HepG2 (cell line): ENCODE data around the gene SNAPC4. TPM values are rescaled to one million over a fixed set of nuclear protein-coding genes. Genes with fewer than 3 reads are reported as not detected.

Experiments
- AKAP8 ChIP-seq: sonication (generic); formaldehyde crosslinking; IDR thresholded peaks from 2 replicates; pipeline ENCODE4 v1.5.1; 2020; ENCODE audit warnings: mild to moderate bottlenecking, missing genetic modification reagents
- ATF4 ChIP-seq, 2 experiments: fragments of 450-650 bp in 1 of 2; sonication (generic) in 1 of 2; formaldehyde crosslinking; IDR thresholded peaks; 2 replicates each; pipeline versions ENCODE4 v1.5.0 to v1.8.0; 2020 to 2022; ENCODE audit warnings: mild to moderate bottlenecking in 1 of 2, missing genetic modification reagents in 1 of 2
- CCDC6 ChIP-seq: sonication (generic); formaldehyde crosslinking; IDR thresholded peaks from 2 replicates; pipeline ENCODE4 v1.8.1; 2022; ENCODE audit warnings: mild to moderate bottlenecking, missing genetic modification reagents, moderate library complexity
- CREM ChIP-seq, 2 experiments: sonication (generic) in 1 of 2; formaldehyde crosslinking in 1 of 2; IDR thresholded peaks; 2 replicates each; pipeline versions ENCODE4 v1.4.0 to v1.6.1; 2016 to 2020; ENCODE audit warnings: antibody characterized with exemption in 1 of 2, mild to moderate bottlenecking in 1 of 2, missing genetic modification reagents in 1 of 2
- FIP1L1 ChIP-seq: fragments of 200-400 bp; formaldehyde crosslinking; IDR thresholded peaks from 2 replicates; pipeline ENCODE4 v1.6.1; 2018; ENCODE audit warnings: low read depth, mild to moderate bottlenecking, low read length, moderate library complexity, borderline replicate concordance; ENCODE audit not compliant: insufficient read depth
- HNRNPH1 ChIP-seq: fragments of 200-400 bp; formaldehyde crosslinking; optimal IDR thresholded peaks from 2 replicates; pipeline ENCODE3; 2017; ENCODE audit warnings: mild to moderate bottlenecking, low read depth, low read length
- KLF15 ChIP-seq: sonication (generic); formaldehyde crosslinking; IDR thresholded peaks from 2 replicates; pipeline ENCODE4 v1.8.1; 2023; ENCODE audit warnings: borderline replicate concordance, mild to moderate bottlenecking, inconsistent platforms, missing genetic modification reagents, mixed read lengths
- MAFK ChIP-seq, 2 experiments: IDR thresholded peaks in 1 of 2; conservative IDR thresholded peaks in 1 of 2; 2 replicates each; pipeline ENCODE4 v1.6.1; 2011; ENCODE audit warnings: improper control_type of control experiment in 2 of 2, low read length in 2 of 2
- MNT ChIP-seq: fragments of 450-650 bp; IDR thresholded peaks from 2 replicates; pipeline ENCODE4 v1.6.1; 2016
- NRL ChIP-seq: sonication (generic); formaldehyde crosslinking; IDR thresholded peaks from 2 replicates; pipeline ENCODE4 v1.5.0; 2020; ENCODE audit warnings: missing genetic modification reagents, mild to moderate bottlenecking, moderate library complexity, borderline replicate concordance
- PHB2 ChIP-seq: fragments of 450-650 bp; IDR thresholded peaks from 2 replicates; pipeline ENCODE4 v1.6.1; 2018; ENCODE audit not compliant: partially characterized antibody
- SP4 ChIP-seq: sonication (generic); formaldehyde crosslinking; IDR thresholded peaks from 2 replicates; pipeline ENCODE4 v1.8.1; 2023; ENCODE audit warnings: mild to moderate bottlenecking, missing genetic modification reagents
- ZBTB14 ChIP-seq: sonication (generic); formaldehyde crosslinking; IDR thresholded peaks from 2 replicates; pipeline ENCODE4 v1.4.0; 2020; ENCODE audit warnings: missing genetic modification reagents
- ZBTB33 ChIP-seq: sonication (generic); formaldehyde crosslinking; IDR thresholded peaks from 2 replicates; pipeline ENCODE4 v1.4.0; 2020; ENCODE audit warnings: missing genetic modification reagents
- ZMYM2 ChIP-seq: sonication (generic); formaldehyde crosslinking; IDR thresholded peaks from 2 replicates; pipeline ENCODE4 v1.8.0; 2022; ENCODE audit warnings: mild to moderate bottlenecking, missing genetic modification reagents
- ZNF101 ChIP-seq: sonication (generic); formaldehyde crosslinking; IDR thresholded peaks from 2 replicates; pipeline ENCODE4 v1.4.0; 2020; ENCODE audit warnings: mild to moderate bottlenecking, low read depth, missing genetic modification reagents, borderline replicate concordance
- ZNF343 ChIP-seq: sonication (generic); formaldehyde crosslinking; IDR thresholded peaks from 2 replicates; pipeline ENCODE4 v1.4.0; 2020; ENCODE audit warnings: mild to moderate bottlenecking, missing genetic modification reagents
- ZNF362 ChIP-seq: sonication (generic); formaldehyde crosslinking; IDR thresholded peaks from 2 replicates; pipeline ENCODE4 v1.4.0; 2020; ENCODE audit warnings: missing genetic modification reagents, mild to moderate bottlenecking, borderline replicate concordance
- ZNF556 ChIP-seq: sonication (generic); formaldehyde crosslinking; IDR thresholded peaks from 2 replicates; pipeline ENCODE4 v1.4.0; 2020; ENCODE audit warnings: mild to moderate bottlenecking, missing genetic modification reagents, borderline replicate concordance
- polyA plus RNA-seq, 8 experiments: library from polyadenylated mRNA; depleted of rRNA in 3 of 8; stranded (reverse) in 7 of 8; unstranded in 1 of 8; fragments of >200 nt; fragmentation: Illumina TruSeq in 4 of 8; extraction: Trizol in 4 of 8; gene quantifications; 2 replicates each; pipeline versions ENCODE4 v1.2.1 to v1.2.3, GENCODE V29; 2011 to 2016; ENCODE audit warnings: low read depth in 4 of 8, missing spikeins in 1 of 8, mixed read lengths in 1 of 8; ENCODE audit not compliant: insufficient read depth in 1 of 8
- total RNA-seq, 5 experiments: library from RNA; depleted of rRNA; stranded (reverse); fragments of >200 nt; fragmentation: Illumina TruSeq; extraction: Trizol; gene quantifications; 2 replicates each; pipeline ENCODE4 v1.2.3, GENCODE V29; 2016; ENCODE audit warnings: low read depth in 1 of 5
- TF ChIP-seq, protein P1 (sequence below): sonication (generic); formaldehyde crosslinking; IDR thresholded peaks from 2 replicates; pipeline ENCODE4 v1.9.0; 2021; ENCODE audit warnings: missing genetic modification reagents, mild to moderate bottlenecking, borderline replicate concordance

SNAPC4 gene
- total and polyA plus RNA-seq, 2 of the 13 experiments (the other 11 are each of a cell fraction or from before 2014, with no cell fraction given), result 2.0 to 6.0 TPM

DNA sequence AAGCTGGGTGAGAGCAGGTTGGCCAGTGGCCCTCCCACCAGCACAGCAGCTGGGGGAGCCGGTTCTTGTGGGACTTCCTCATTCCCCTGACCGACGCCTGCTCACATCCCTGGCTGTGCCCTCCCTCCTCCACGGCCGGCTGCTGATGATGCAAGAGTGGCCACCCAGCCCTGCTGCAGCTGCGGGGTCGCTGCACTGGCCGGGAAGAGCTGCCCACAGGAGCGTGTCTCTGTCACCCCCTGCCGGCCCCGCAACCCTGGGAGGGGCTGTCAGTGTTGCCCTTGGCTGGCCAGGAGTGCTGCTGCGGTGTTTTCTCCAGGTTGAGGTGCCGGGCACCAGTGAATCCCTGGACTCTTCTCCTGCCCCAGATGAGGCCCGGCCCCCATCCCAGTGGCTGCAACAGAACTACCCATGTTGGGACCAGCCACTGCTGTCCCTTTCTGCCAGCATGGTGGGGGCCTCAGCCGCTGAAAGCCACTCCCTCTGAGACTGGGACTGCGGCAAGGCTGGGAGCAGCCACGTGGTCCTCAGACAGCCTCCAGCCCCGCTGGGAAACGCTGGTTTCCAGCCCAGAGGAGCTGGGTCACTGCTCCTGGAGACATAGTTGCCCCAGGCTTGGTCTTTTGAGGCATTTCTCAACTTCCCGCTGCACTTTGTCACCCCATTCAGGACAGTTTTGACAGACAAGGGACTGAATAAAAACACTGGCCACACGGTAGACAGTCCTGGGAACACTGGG is 27.2 kb downstream of the SNAPC4 start (continued):
- TF ChIP-seq CCDC6 (CRISPR knock-in tag) (0 out of 2 replicates have a peak, but pooled peaks have one; percentile 8), CREM (IDR thresholded peaks at IDR 0.05) (no peak), CREM (CRISPR knock-in tag; IDR thresholded peaks at IDR 0.05) (no peak), ATF4 (CRISPR knock-in tag; IDR thresholded peaks at IDR 0.05) (peak in 1 of 2 experiments; percentile 98; a peak in 2 of 4 replicates), ZNF556 (peak; percentile 44; the same call in 1 of the 2 replicates), ZNF101 (CRISPR knock-in tag) (no peak), ZMYM2 (CRISPR knock-in tag) (no peak), HNRNPH1 (no peak), SP4 (peak; percentile 52; the same call in 1 of the 2 replicates), KLF15 (CRISPR knock-in tag) (no peak), FIP1L1 (no peak), ZBTB14 (CRISPR knock-in tag) (no peak), MNT (no peak), MAFK (conservative IDR thresholded peaks at IDR 0.05 in 1 of 2, IDR thresholded peaks at IDR 0.05 in 1 of 2; ENCODE audit: low read length in 2 of 2) (no peak), NRL (peak; percentile 75; the same call in 1 of the 2 replicates), ZNF362 (CRISPR knock-in tag) (no peak), ZNF343 (no peak), AKAP8 (no peak), ZBTB33 (CRISPR knock-in tag) (peak; percentile 46; the same call in 1 of the 2 replicates), PHB2 (no peak)
- TF ChIP-seq, protein P1, sequence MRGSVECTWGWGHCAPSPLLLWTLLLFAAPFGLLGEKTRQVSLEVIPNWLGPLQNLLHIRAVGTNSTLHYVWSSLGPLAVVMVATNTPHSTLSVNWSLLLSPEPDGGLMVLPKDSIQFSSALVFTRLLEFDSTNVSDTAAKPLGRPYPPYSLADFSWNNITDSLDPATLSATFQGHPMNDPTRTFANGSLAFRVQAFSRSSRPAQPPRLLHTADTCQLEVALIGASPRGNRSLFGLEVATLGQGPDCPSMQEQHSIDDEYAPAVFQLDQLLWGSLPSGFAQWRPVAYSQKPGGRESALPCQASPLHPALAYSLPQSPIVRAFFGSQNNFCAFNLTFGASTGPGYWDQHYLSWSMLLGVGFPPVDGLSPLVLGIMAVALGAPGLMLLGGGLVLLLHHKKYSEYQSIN, result no peak
